ENCODE results near the gene TMEM63A.

DNA sequence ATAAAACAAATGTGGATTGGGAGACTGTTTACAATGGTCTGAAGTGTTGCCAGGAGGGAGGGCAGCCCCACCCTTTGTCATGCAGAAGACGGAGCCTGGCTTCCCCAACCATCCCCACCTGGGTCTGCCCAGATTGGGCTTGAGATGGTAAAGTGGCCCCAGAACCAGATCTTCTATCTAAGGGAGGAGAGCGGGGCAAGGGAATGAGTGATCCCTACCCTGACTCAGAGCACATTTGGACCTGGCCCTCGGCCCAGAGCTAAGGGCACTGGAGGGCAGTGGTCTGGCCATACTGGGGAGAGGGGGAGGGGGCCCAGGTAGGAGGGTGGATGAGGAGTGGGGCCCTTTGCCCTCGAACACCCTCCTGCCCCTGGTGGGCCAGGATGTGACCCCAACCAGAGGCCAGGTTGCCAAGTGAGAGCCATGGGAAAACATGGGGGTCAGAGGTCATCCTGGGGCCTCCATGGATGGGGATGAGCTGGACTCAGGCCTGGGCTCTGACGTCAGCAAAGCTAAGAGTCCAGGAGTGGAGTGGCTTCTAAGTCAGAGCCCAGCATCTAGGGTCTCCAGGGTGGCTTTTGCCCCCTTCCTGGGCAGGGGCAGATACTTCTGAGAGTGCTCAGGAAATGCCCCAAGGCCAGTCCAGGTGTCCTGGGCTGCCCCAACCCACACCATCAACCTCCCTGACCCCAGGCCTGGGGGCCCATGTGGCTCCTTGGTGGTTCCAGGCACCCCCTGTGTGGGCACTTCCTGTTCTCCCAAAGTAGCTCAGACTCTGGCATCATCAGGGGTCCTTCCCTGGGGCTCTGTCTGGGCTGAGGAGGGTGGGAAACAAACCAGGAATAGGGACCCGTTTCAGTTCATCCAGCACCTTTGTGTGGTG lies 8.4 kb upstream of the TMEM63A start:
- no peak for TF ChIP-seq CTCF (IDR thresholded peaks at IDR 0.05)
- no peak for TF ChIP-seq POLR2A (IDR thresholded peaks at IDR 0.05)

All from uterus (tissue), 2 donors.